ENCODE data around the gene SPATS2. TPM values are rescaled to one million over a fixed set of nuclear protein-coding genes. Genes with fewer than 3 reads are reported as not detected.

Gene SPATS2
- total RNA-seq, 4 donors from 2014 or later = 5.3 to 7.8 (median 6.7) TPM

GRCh38 chr12:49340095-49340870, 27.0 kb upstream of the SPATS2 start:
- in situ Hi-C loops (cut with MboI; ENCODE audit: low sequenced_read_pairs in 4 of 4) = no loop called here

DNA sequence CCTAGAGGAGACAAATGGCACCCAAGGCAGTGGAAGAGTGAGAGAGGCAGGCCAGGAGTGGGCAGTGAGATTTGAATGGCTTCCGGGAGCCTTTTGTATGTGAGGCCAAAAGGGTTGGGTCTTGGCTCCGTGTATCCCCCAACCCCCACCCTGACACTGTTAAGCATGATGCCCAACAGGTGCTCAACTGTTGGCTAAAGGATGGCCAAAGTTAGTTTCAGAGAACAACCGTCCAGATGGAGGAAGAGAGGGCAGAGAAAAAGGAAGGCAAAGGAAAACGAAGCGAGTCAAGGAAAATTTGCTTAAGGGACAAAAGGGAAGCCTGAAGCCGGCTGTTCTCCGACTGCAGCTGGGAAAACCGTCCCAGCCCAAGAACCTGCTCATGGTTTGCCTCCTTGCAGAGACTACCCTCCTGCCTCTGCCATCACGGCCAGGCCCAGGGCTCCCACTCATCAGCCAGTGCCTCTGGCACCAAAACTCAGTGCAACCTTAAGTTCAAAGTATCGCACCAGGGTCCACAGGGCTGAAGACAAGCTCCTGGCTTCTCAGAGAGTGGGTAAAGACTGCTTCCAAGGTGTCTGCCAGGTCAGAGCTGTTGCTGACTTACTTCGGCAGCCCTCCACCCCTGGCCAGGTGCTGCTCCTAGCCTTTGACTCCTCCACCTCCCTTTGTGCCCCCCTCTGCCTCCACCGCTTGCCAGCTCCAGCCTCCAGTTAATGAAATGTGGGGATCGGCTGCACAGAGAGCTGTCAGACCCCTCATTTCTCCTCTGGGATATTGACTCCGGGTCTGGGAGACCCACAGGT, 26.1 kb upstream of the SPATS2 start:
- in situ Hi-C loops (cut with MboI; ENCODE audit: low sequenced_read_pairs in 4 of 4) = no loop called here
- no peak for ATAC-seq
- H3K36me3 ChIP-seq = no peaks in the 10 kb centered on the region
- intact Hi-C loops (cut with DNase I; ENCODE audit: low total_unique reads) = no loop called here
- no peak overlapping the region for H3K27ac ChIP-seq
- H3K4me1 ChIP-seq = peaks cover 16 to 30% of the 10 kb centered on the region in 2 donors
- TF ChIP-seq POLR2A (IDR thresholded peaks at IDR 0.05) = no peak
- TF ChIP-seq, protein P1, sequence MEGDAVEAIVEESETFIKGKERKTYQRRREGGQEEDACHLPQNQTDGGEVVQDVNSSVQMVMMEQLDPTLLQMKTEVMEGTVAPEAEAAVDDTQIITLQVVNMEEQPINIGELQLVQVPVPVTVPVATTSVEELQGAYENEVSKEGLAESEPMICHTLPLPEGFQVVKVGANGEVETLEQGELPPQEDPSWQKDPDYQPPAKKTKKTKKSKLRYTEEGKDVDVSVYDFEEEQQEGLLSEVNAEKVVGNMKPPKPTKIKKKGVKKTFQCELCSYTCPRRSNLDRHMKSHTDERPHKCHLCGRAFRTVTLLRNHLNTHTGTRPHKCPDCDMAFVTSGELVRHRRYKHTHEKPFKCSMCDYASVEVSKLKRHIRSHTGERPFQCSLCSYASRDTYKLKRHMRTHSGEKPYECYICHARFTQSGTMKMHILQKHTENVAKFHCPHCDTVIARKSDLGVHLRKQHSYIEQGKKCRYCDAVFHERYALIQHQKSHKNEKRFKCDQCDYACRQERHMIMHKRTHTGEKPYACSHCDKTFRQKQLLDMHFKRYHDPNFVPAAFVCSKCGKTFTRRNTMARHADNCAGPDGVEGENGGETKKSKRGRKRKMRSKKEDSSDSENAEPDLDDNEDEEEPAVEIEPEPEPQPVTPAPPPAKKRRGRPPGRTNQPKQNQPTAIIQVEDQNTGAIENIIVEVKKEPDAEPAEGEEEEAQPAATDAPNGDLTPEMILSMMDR (IDR thresholded peaks at IDR 0.05 in 4 of 5, conservative IDR thresholded peaks at IDR 0.05 in 1 of 5) = no peak
- no peak for DNase-seq
- H3K4me3 ChIP-seq = no peak overlapping the region
- no peaks in the 10 kb centered on the region for H3K9me3 ChIP-seq
- H3K27me3 ChIP-seq = peaks cover 55 to 79% (median 58%) of the 10 kb centered on the region in 3 donors

More at GRCh38 chr12:49340095-49340870, 27.0 kb upstream of the SPATS2 start:
- TF ChIP-seq POLR2A (IDR thresholded peaks at IDR 0.05) = no peak
- no peaks in the 10 kb centered on the region for H3K9me3 ChIP-seq
- DNase-seq (no peak), ATAC-seq (no peak)
- no peaks in the 10 kb centered on the region for H3K36me3 ChIP-seq
- no peak overlapping the region for H3K4me3 ChIP-seq
- H3K27me3 ChIP-seq = peaks cover 55 to 76% (median 60%) of the 10 kb centered on the region in 3 donors
- intact Hi-C loops (cut with DNase I; ENCODE audit: low total_unique reads) = no loop called here
- H3K27ac ChIP-seq = no peak overlapping the region
- peaks cover 9 to 21% of the 10 kb centered on the region in 2 donors for H3K4me1 ChIP-seq

- TF ChIP-seq, protein P1 (IDR thresholded peaks at IDR 0.05 in 4 of 5, conservative IDR thresholded peaks at IDR 0.05 in 1 of 5) = no peak
- no peak for TF ChIP-seq POLR2A (IDR thresholded peaks at IDR 0.05)
- in situ Hi-C loops (cut with MboI; ENCODE audit: low sequenced_read_pairs in 4 of 4) (no loop called here), intact Hi-C loops (cut with DNase I; ENCODE audit: low total_unique reads) (no loop called here)
- no peaks in the 10 kb centered on the region for H3K9me3 ChIP-seq
- H3K36me3 ChIP-seq = no peaks in the 10 kb centered on the region
- no peak for ATAC-seq
- H3K27me3 ChIP-seq = peaks cover 55 to 79% (median 58%) of the 10 kb centered on the region in 3 donors
- no peak for DNase-seq
- no peak overlapping the region for H3K27ac ChIP-seq
- H3K4me3 ChIP-seq = peak overlapping the region in 2 of 4 donors; percentile 40 to 49
- H3K4me1 ChIP-seq = peaks cover 22 to 36% of the 10 kb centered on the region in 2 donors
These were observed 25.5 kb upstream of the SPATS2 start for GRCh38 chr12:49341777-49342065.

DNA sequence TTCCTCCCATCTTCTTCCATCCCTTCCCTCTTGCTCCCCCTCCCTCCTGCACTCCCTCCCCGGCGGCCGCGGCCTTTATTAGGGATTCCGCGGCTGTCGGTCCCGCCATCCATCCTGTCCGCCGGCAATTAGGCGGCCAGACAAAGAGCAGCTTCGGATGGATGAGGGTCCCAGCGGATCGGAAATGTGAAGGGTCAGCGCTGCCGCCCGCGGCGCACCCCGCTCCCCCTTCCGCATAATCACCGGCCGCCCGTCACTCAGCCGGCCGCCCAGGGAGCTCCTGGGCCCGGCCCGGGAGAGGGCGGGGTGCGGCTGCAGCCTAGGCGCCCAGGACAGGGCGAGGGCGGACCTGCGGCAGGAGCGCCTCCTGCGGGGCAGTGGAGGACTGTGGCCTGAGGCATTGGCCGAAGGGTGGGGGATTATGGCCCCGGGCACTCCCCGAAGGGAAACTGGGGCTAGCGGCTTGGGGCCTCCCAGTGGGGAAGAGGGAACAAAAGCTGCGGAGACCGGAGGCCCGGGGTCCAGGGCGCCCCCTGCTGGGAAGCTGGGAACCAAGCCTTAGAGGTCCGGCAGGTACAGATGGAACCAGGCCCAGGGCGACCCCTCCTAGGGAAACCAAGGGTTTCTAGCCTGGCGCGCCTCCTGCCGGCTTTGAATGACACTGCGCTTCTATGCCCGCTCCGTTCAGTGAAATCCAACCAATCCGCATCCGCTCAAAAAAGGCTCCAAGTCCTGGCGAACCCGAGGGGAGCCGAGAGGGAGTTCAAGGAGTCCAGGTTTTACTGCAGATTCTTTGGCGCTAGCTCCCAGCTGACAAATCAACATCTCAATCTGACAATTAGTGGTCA, 25.0 kb upstream of the SPATS2 start:
- H3K9me3 ChIP-seq = no peaks in the 10 kb centered on the region
- no peak overlapping the region for H3K27ac ChIP-seq
- DNase-seq (peak in 1 of 2 donors; percentile 19), ATAC-seq (peak; percentile 43 to 63)
- TF ChIP-seq POLR2A (IDR thresholded peaks at IDR 0.05) = no peak
- TF ChIP-seq, protein P1 (IDR thresholded peaks at IDR 0.05 in 4 of 5, conservative IDR thresholded peaks at IDR 0.05 in 1 of 5) = peak; percentile 60 to 81 (median 66)
- peaks cover 55 to 79% (median 58%) of the 10 kb centered on the region in 3 donors for H3K27me3 ChIP-seq
- intact Hi-C loops (cut with DNase I; ENCODE audit: low total_unique reads) (no loop called here), in situ Hi-C loops (cut with MboI; ENCODE audit: low sequenced_read_pairs in 4 of 4) (no loop called here)
- peak overlapping the region; percentile 40 to 60 (median 50) for H3K4me3 ChIP-seq
- peaks cover 27 to 41% of the 10 kb centered on the region in 2 donors for H3K4me1 ChIP-seq
- H3K36me3 ChIP-seq = no peaks in the 10 kb centered on the region
